Measurements from ENCODE around the gene TRMT1L. TPM values are rescaled to one million over a fixed set of nuclear protein-coding genes. Genes with fewer than 3 reads are reported as not detected.

The TRMT1L gene
- total RNA-seq, 1 donor from 2014 or later = 0.96 TPM

DNA sequence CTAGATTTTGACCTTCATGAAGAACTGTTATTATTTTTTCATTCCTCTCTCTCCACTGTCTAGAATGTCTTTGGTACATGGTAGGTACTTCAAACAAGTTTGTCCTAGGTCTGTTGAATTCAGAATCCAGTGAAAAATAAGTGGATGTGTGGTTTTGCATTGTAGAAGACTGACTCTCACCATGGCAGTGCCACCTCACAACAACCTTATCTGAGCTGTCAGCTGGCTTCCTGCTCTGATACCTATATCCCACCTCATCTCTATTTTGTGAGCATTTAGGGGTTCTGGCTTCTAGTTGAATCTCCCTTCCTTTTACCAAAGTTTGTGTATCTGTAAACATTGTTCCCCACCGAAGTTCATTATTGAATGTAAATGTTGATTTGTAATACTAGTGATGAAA, 9.4 kb upstream of the TRMT1L start:
- TF ChIP-seq CTCF (IDR thresholded peaks at IDR 0.05) = no peak

GRCh38 chr1:185162491-185162890, 5.7 kb upstream of the TRMT1L start:
- Histone ChIP-seq H3K9me3 (no peaks in the 10 kb centered on the region), H3K36me3 (peaks cover 14 to 46% of the 10 kb centered on the region in 2 donors), H3K4me3 (no peak overlapping the region), H3K27me3 (no peaks in the 10 kb centered on the region), H3K4me1 (no peaks in the 10 kb centered on the region), H3K27ac (no peak overlapping the region)
- intact Hi-C loops (cut with DNase I) = no loop called here
- no peak for TF ChIP-seq CTCF (IDR thresholded peaks at IDR 0.05)
- no peak for DNase-seq (ENCODE audit: low spot score in 2 of 2)

More for the DNA sequence above, 9.4 kb upstream of the TRMT1L start:
- Histone ChIP-seq H3K4me1 (no peaks in the 10 kb centered on the region), H3K9me3 (no peaks in the 10 kb centered on the region), H3K36me3 (peaks cover 20 to 50% of the 10 kb centered on the region in 2 donors), H3K4me3 (no peak overlapping the region), H3K27me3 (no peaks in the 10 kb centered on the region), H3K27ac (no peak overlapping the region)
- no peak for DNase-seq (ENCODE audit: low spot score in 2 of 2)
- intact Hi-C loops (cut with DNase I) = no loop called here

- Histone ChIP-seq H3K4me1 (peaks cover 4 to 6% of the 10 kb centered on the region in 2 donors), H3K27ac (no peak overlapping the region), H3K27me3 (no peaks in the 10 kb centered on the region), H3K9me3 (no peaks in the 10 kb centered on the region), H3K4me3 (no peak overlapping the region), H3K36me3 (peaks cover 0 to 26% of the 10 kb centered on the region in 2 donors)
- TF ChIP-seq CTCF (IDR thresholded peaks at IDR 0.05) = no peak
- DNase-seq (ENCODE audit: low spot score in 2 of 2) = no peak
- intact Hi-C loops (cut with DNase I) = loop anchor here (5.0 to 10.0 kb wide), 2 partner anchors 175 to 773 kb away; partner anchors contain the start of gene C1orf21
These were observed 3.2 kb upstream of the TRMT1L start for GRCh38 chr1:185159966-185160365.

DNA sequence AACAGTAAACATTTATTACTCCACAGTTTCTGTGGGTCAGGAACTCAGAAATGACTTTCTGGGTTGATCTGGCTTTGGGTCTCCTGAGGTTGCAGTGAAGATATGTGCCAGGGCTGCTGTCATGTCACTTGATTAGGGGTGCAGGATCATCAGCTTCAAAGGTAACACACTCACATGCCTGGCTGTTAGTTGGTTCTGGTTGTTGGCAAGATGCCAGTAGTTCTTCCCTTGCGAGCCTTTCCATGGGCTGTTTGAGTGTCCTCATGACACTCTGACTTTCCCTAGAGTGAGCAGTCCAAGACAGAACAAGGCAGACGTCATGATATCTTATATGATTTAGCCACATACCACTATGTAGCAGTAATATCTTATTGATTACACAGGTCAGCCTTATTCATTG, 2.0 kb upstream of the TRMT1L start:
- no peaks in the 10 kb centered on the region for H3K9me3 ChIP-seq
- no peak overlapping the region for H3K27ac ChIP-seq
- no peak for TF ChIP-seq CTCF (IDR thresholded peaks at IDR 0.05)
- H3K4me3 ChIP-seq = no peak overlapping the region
- H3K27me3 ChIP-seq = no peaks in the 10 kb centered on the region
- peaks cover 0 to 15% of the 10 kb centered on the region in 2 donors for H3K36me3 ChIP-seq
- H3K4me1 ChIP-seq = peaks cover 4 to 10% of the 10 kb centered on the region in 2 donors
- DNase-seq (ENCODE audit: low spot score in 2 of 2) = no peak
- intact Hi-C loops (cut with DNase I) = loop anchor here (5.0 to 10.0 kb wide), 2 partner anchors 174 to 771 kb away; partner anchors contain the start of gene C1orf21

DNA sequence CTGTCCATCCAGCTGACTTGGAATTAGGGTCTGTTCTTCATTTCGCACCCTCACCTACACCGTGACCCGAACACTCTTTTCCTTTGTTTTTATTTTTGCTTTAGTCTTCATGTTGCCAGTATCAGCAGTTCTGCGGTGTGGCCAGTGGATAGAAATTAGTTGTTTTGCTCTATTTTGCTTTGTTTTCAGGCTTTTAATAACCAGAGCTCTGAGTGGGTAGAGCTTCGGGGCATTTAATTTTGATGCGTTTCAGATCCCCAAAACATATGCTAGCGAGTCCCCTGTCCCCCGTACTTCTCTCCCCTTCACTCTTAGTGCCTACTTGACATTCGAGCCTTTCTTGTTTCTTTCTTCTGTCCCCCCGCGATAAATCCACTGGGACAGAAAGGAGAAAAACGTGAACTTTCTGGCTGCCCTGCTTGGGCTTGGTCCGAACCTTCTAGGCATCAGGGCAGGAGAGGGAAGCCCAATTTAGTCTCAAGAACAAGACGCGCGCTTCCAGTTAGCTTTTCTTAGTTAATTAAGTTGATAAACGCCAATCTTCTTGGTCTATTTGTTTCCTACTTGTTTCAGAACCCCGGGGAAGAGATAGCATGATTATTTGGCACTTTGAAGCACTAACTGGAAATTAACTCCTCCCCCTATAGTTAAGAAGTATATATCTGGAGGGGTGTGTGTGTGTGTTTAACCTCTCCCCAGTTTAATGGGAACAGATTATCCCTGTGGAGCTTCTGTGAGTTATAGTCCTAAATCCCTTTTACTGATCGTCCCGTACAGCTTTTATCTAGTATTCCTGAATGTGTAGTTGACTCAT, 1.1 kb upstream of the TRMT1L start:
- peak overlapping the region; percentile 81 to 87 for H3K4me3 ChIP-seq

More for the DNA sequence above, 1.1 kb upstream of the TRMT1L start:
- no peak for DNase-seq (ENCODE audit: low spot score in 2 of 2)
- H3K27me3 ChIP-seq = no peaks in the 10 kb centered on the region
- intact Hi-C loops (cut with DNase I) = loop anchor here (1.0 to 10.0 kb wide), 5 partner anchors 113 to 1217 kb away; partner anchors contain the start of genes C1orf21, EDEM3, ODR4 and RNF2
- H3K9me3 ChIP-seq = no peaks in the 10 kb centered on the region
- H3K36me3 ChIP-seq = peaks cover 0 to 8% of the 10 kb centered on the region in 2 donors
- H3K27ac ChIP-seq = peak overlapping the region; percentile 94 to 98
- no peak for TF ChIP-seq CTCF (IDR thresholded peaks at IDR 0.05)
- peaks cover 4 to 10% of the 10 kb centered on the region in 2 donors for H3K4me1 ChIP-seq

Measured in ascending aorta (tissue), 2 donors.